HEK293 (cell line): ENCODE results near the gene LHFPL4.

Experiments
- CTCF ChIA-PET: fragments of 350-600 bp; formaldehyde crosslinking; extraction: SDS; loops from one replicate; lab custom pipeline; 2021; ENCODE audit warnings: antibody characterized with exemption; lab: Yijun Ruan, JAX
- POLR2A ChIA-PET: fragments of 300-600 bp; formaldehyde crosslinking; extraction: SDS; loops from one replicate; lab custom pipeline; 2020; ENCODE audit warnings: antibody characterized with exemption, inconsistent platforms; lab: Yijun Ruan, JAX
- H3K27ac ChIP-seq: fragments of 200-500 bp; sonication (Bioruptor generic); 2 replicates; pipeline ENCODE4 v1.5.1; 2014; ENCODE audit warnings: low read depth, low read length, control low read depth, inconsistent platforms; ENCODE audit errors: extremely low read depth
- H3K36me3 ChIP-seq, 2 experiments: fragments of 200-500 bp in 1 of 2; sonication (Bioruptor generic) in 1 of 2; 1 replicate in 1 of 2; 2 replicates in 1 of 2; pipeline ENCODE4 v1.5.1; 2014 to 2017; ENCODE audit warnings: inconsistent platforms in 2 of 2, low read length in 2 of 2; ENCODE audit not compliant: control insufficient read depth in 2 of 2, insufficient read depth in 1 of 2
- H3K4me1 ChIP-seq: fragments of 200-500 bp; sonication (Bioruptor generic); 2 replicates; pipeline ENCODE4 v1.5.1; 2014; ENCODE audit warnings: mild to moderate bottlenecking, low read length, inconsistent platforms; ENCODE audit not compliant: control insufficient read depth, insufficient read depth
- H3K4me3 ChIP-seq: 2 replicates; pipeline ENCODE4 v1.5.1; 2011; ENCODE audit warnings: low read depth, mild to moderate bottlenecking, control low read depth, low read length, moderate library complexity
- H3K9me3 ChIP-seq: fragments of 200-500 bp; sonication (Bioruptor generic); 2 replicates; pipeline ENCODE4 v1.5.1; 2014; ENCODE audit warnings: low read depth, low read length, inconsistent platforms; ENCODE audit not compliant: control insufficient read depth, insufficient read depth
- GLI4 ChIP-seq: fragments of 450-650 bp; formaldehyde crosslinking; IDR thresholded peaks from 2 replicates; pipeline ENCODE4 v1.5.1; 2016; ENCODE audit warnings: missing biosample characterization, missing genetic modification characterization
- KLF8 ChIP-seq: fragments of 450-650 bp; formaldehyde crosslinking; IDR thresholded peaks from 2 replicates; pipeline ENCODE4 v1.5.1; 2016; ENCODE audit warnings: missing biosample characterization, missing genetic modification characterization
- KLF9 ChIP-seq: fragments of 450-650 bp; formaldehyde crosslinking; IDR thresholded peaks from 2 replicates; pipeline ENCODE4 v1.5.1; 2016; ENCODE audit warnings: missing biosample characterization, missing genetic modification characterization, low read depth
- OVOL3 ChIP-seq: fragments of 450-650 bp; formaldehyde crosslinking; IDR thresholded peaks from 2 replicates; pipeline ENCODE4 v1.5.1; 2016; ENCODE audit warnings: missing biosample characterization, missing genetic modification characterization
- PBX3 ChIP-seq: sonication (generic); formaldehyde crosslinking; IDR thresholded peaks from 2 replicates; pipeline ENCODE4 v1.8.1; 2022; ENCODE audit warnings: mild to moderate bottlenecking, moderate library complexity, missing genetic modification reagents
- REPIN1 ChIP-seq: fragments of 450-650 bp; formaldehyde crosslinking; IDR thresholded peaks from 2 replicates; pipeline ENCODE4 v1.5.1; 2017; ENCODE audit warnings: missing biosample characterization, missing genetic modification characterization, low read depth
- SP7 ChIP-seq: fragments of 450-650 bp; formaldehyde crosslinking; IDR thresholded peaks from 2 replicates; pipeline ENCODE4 v1.5.1; 2016; ENCODE audit warnings: missing biosample characterization, missing genetic modification characterization
- YY1 ChIP-seq: fragments of 450-650 bp; formaldehyde crosslinking; IDR thresholded peaks from 2 replicates; pipeline ENCODE4 v1.5.1; 2018; ENCODE audit warnings: missing biosample characterization, missing genetic modification characterization
- ZFP3 ChIP-seq: fragments of 450-650 bp; formaldehyde crosslinking; IDR thresholded peaks from 2 replicates; pipeline ENCODE4 v1.5.1; 2016; ENCODE audit warnings: low read depth, missing biosample characterization, missing genetic modification characterization
- ZFP37 ChIP-seq: fragments of 450-650 bp; formaldehyde crosslinking; IDR thresholded peaks from 2 replicates; pipeline ENCODE4 v1.5.1; 2016; ENCODE audit warnings: missing biosample characterization, missing genetic modification characterization
- ZNF114 ChIP-seq: fragments of 450-650 bp; formaldehyde crosslinking; IDR thresholded peaks from 2 replicates; pipeline ENCODE4 v1.5.0; 2017; ENCODE audit warnings: missing biosample characterization, missing genetic modification characterization
- ZNF121 ChIP-seq: fragments of 450-650 bp; formaldehyde crosslinking; IDR thresholded peaks from 2 replicates; pipeline ENCODE4 v1.5.1; 2016; ENCODE audit warnings: missing biosample characterization, missing genetic modification characterization
- ZNF132 ChIP-seq: fragments of 450-650 bp; formaldehyde crosslinking; IDR thresholded peaks from 2 replicates; pipeline ENCODE4 v1.5.1; 2017; ENCODE audit warnings: missing biosample characterization, missing genetic modification characterization, borderline replicate concordance
- ZNF138 ChIP-seq: fragments of 450-650 bp; formaldehyde crosslinking; IDR thresholded peaks from 2 replicates; pipeline ENCODE4 v1.5.1; 2016; ENCODE audit warnings: missing biosample characterization, missing genetic modification characterization, borderline replicate concordance
- ZNF19 ChIP-seq: fragments of 450-650 bp; formaldehyde crosslinking; IDR thresholded peaks from 2 replicates; pipeline ENCODE4; 2016; ENCODE audit warnings: missing biosample characterization, missing genetic modification characterization, low read depth
- ZNF202 ChIP-seq: fragments of 450-650 bp; formaldehyde crosslinking; IDR thresholded peaks from 2 replicates; pipeline ENCODE4 v1.5.1; 2016; ENCODE audit warnings: missing biosample characterization, missing genetic modification characterization, borderline replicate concordance
- ZNF214 ChIP-seq: fragments of 450-650 bp; formaldehyde crosslinking; IDR thresholded peaks from 2 replicates; pipeline ENCODE4 v1.5.1; 2017; ENCODE audit warnings: missing biosample characterization, mild to moderate bottlenecking, missing genetic modification characterization, borderline replicate concordance
- ZNF24 ChIP-seq: fragments of 450-650 bp; formaldehyde crosslinking; IDR thresholded peaks from 2 replicates; pipeline ENCODE4 v1.5.1; 2016; ENCODE audit warnings: missing biosample characterization, missing genetic modification characterization
- ZNF350 ChIP-seq: fragments of 450-650 bp; formaldehyde crosslinking; IDR thresholded peaks from 2 replicates; pipeline ENCODE4 v1.5.0; 2017; ENCODE audit warnings: missing biosample characterization, mild to moderate bottlenecking, missing genetic modification characterization
- ZNF362 ChIP-seq: fragments of 450-650 bp; formaldehyde crosslinking; IDR thresholded peaks from 2 replicates; pipeline ENCODE4 v1.5.1; 2016; ENCODE audit warnings: missing biosample characterization, missing genetic modification characterization
- ZNF48 ChIP-seq: fragments of 450-650 bp; formaldehyde crosslinking; IDR thresholded peaks from 2 replicates; pipeline ENCODE4 v1.5.1; 2016; ENCODE audit warnings: missing biosample characterization, missing genetic modification characterization
- ZNF488 ChIP-seq: fragments of 450-650 bp; formaldehyde crosslinking; IDR thresholded peaks from 2 replicates; pipeline ENCODE4 v1.5.1; 2016; ENCODE audit warnings: missing biosample characterization, missing genetic modification characterization
- ZNF585B ChIP-seq: fragments of 450-650 bp; formaldehyde crosslinking; IDR thresholded peaks from 2 replicates; pipeline ENCODE4 v1.5.1; 2016; ENCODE audit warnings: missing biosample characterization, missing genetic modification characterization
- ZNF600 ChIP-seq: fragments of 450-650 bp; formaldehyde crosslinking; IDR thresholded peaks from 2 replicates; pipeline ENCODE4 v1.5.1; 2016; ENCODE audit warnings: missing biosample characterization, missing genetic modification characterization
- ZNF626 ChIP-seq: fragments of 450-650 bp; sonication (Bioruptor Pico); formaldehyde crosslinking; IDR thresholded peaks from 2 replicates; pipeline ENCODE4 v1.5.1; 2018; ENCODE audit warnings: missing biosample characterization, missing genetic modification characterization, inconsistent platforms
- ZNF658 ChIP-seq: fragments of 450-650 bp; formaldehyde crosslinking; IDR thresholded peaks from 2 replicates; pipeline ENCODE4; 2016; ENCODE audit warnings: missing biosample characterization, missing genetic modification characterization
- ZNF776 ChIP-seq: fragments of 450-650 bp; formaldehyde crosslinking; IDR thresholded peaks from 2 replicates; pipeline ENCODE4 v1.5.0; 2017; ENCODE audit warnings: missing biosample characterization, missing genetic modification characterization, borderline replicate concordance
- TF ChIP-seq, protein P1 (sequence below): fragments of 450-650 bp; formaldehyde crosslinking; IDR thresholded peaks from 2 replicates; pipeline ENCODE4 v1.5.1; 2016; ENCODE audit warnings: missing biosample characterization, missing genetic modification characterization

LHFPL4 gene

GRCh38 chr3:9468460-9468859 lies 85.2 kb downstream of the LHFPL4 start:
- POLR2A ChIA-PET, result no interaction called here
- H3K27ac ChIP-seq, result no peak overlapping the region
- no peaks in the 10 kb centered on the region for H3K9me3 ChIP-seq
- H3K36me3 ChIP-seq, result peaks cover 83 to 100% of the 10 kb centered on the region in 2 experiments
- no peaks in the 10 kb centered on the region for H3K4me1 ChIP-seq
- TF ChIP-seq, protein P1, sequence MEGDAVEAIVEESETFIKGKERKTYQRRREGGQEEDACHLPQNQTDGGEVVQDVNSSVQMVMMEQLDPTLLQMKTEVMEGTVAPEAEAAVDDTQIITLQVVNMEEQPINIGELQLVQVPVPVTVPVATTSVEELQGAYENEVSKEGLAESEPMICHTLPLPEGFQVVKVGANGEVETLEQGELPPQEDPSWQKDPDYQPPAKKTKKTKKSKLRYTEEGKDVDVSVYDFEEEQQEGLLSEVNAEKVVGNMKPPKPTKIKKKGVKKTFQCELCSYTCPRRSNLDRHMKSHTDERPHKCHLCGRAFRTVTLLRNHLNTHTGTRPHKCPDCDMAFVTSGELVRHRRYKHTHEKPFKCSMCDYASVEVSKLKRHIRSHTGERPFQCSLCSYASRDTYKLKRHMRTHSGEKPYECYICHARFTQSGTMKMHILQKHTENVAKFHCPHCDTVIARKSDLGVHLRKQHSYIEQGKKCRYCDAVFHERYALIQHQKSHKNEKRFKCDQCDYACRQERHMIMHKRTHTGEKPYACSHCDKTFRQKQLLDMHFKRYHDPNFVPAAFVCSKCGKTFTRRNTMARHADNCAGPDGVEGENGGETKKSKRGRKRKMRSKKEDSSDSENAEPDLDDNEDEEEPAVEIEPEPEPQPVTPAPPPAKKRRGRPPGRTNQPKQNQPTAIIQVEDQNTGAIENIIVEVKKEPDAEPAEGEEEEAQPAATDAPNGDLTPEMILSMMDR (tag by site-specific recombination), result no peak
- TF ChIP-seq ZFP3 (no peak), ZNF48 (no peak), ZNF585B (tag by site-specific recombination) (no peak), KLF8 (tag by site-specific recombination) (no peak), ZNF24 (tag by site-specific recombination) (no peak), ZFP37 (tag by site-specific recombination) (no peak)
- TF ChIP-seq, all 188 proteins: peak for 0
- H3K4me3 ChIP-seq, result no peak overlapping the region
- CTCF ChIA-PET, result no interaction called here

GRCh38 chr3:9467451-9467850 lies 86.2 kb downstream of the LHFPL4 start:
- TF ChIP-seq ZNF138 (no peak), ZNF488 (tag by site-specific recombination) (no peak), ZNF121 (tag by site-specific recombination) (no peak), YY1 (tag by site-specific recombination) (no peak), GLI4 (tag by site-specific recombination) (no peak), OVOL3 (no peak)
- peaks cover 81 to 99% of the 10 kb centered on the region in 2 experiments for H3K36me3 ChIP-seq
- CTCF ChIA-PET, result no interaction called here

DNA sequence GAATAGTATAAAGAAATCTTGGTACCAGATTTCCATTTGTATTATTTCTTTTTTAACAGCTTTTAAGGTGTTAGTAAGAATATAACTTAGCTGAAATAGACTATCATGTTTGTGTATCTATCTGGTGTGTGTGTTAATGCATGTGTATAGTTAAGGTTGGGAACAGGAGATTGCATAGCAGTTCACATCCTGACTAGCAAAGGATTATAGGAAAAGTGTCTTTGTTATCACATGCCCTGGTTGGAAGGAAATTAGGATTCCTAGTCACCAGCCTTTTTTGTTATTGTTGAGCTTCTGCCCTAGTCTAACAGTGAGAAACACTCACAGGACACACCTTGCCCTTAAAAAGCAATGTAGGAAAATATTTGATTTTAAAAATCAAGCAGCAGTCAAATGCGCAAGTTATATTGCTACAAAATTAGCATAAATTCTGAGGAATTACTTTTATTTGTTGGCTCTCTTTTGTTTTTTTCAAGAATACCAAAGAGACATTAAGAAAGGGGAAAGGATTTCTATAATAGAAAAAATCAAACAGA lies 98.0 kb downstream of the LHFPL4 start:
- POLR2A ChIA-PET, result no interaction called here
- TF ChIP-seq PBX3 (CRISPR knock-in tag), result no peak
- TF ChIP-seq ZNF626 (tag by site-specific recombination), result no peak
- TF ChIP-seq ZNF658, result no peak
- no peak for TF ChIP-seq ZNF600 (tag by site-specific recombination)
- no peak for TF ChIP-seq REPIN1
- no peak for TF ChIP-seq ZNF350 (tag by site-specific recombination)
- TF ChIP-seq SP7 (tag by site-specific recombination), result no peak
- no peak for TF ChIP-seq ZNF214
- TF ChIP-seq ZNF132 (tag by site-specific recombination), result no peak
- TF ChIP-seq ZNF202 (tag by site-specific recombination), result no peak
- no peak for TF ChIP-seq ZNF776 (tag by site-specific recombination)
- no peak for TF ChIP-seq ZNF362 (tag by site-specific recombination)
- TF ChIP-seq KLF9 (tag by site-specific recombination), result no peak
- TF ChIP-seq ZNF19 (tag by site-specific recombination), result no peak
- no peak for TF ChIP-seq ZNF114 (tag by site-specific recombination)
- no peak overlapping the region for H3K27ac ChIP-seq
- H3K4me1 ChIP-seq, result no peaks in the 10 kb centered on the region
- CTCF ChIA-PET, result interaction anchor here (1.1 to 1.5 kb wide), 2 partner anchors 30 to 153 kb away, joined by 3 to 4 read pairs; no protein-coding TSS in a partner anchor
- H3K9me3 ChIP-seq, result no peaks in the 10 kb centered on the region
- no peak overlapping the region for H3K4me3 ChIP-seq
- peaks cover 77 to 84% of the 10 kb centered on the region in 2 experiments for H3K36me3 ChIP-seq

More at GRCh38 chr3:9467451-9467850, 86.2 kb downstream of the LHFPL4 start:
- Histone ChIP-seq H3K4me1 (no peaks in the 10 kb centered on the region), H3K4me3 (no peak overlapping the region), H3K27ac (no peak overlapping the region), H3K9me3 (no peaks in the 10 kb centered on the region)
- POLR2A ChIA-PET, result no interaction called here
